ENCODE measurements around the gene ANP32A.

- TF ChIP-seq, protein P1, sequence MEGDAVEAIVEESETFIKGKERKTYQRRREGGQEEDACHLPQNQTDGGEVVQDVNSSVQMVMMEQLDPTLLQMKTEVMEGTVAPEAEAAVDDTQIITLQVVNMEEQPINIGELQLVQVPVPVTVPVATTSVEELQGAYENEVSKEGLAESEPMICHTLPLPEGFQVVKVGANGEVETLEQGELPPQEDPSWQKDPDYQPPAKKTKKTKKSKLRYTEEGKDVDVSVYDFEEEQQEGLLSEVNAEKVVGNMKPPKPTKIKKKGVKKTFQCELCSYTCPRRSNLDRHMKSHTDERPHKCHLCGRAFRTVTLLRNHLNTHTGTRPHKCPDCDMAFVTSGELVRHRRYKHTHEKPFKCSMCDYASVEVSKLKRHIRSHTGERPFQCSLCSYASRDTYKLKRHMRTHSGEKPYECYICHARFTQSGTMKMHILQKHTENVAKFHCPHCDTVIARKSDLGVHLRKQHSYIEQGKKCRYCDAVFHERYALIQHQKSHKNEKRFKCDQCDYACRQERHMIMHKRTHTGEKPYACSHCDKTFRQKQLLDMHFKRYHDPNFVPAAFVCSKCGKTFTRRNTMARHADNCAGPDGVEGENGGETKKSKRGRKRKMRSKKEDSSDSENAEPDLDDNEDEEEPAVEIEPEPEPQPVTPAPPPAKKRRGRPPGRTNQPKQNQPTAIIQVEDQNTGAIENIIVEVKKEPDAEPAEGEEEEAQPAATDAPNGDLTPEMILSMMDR (IDR thresholded peaks at IDR 0.05): no peak
- TF ChIP-seq JUN (CRISPR knock-in tag; IDR thresholded peaks at IDR 0.05) (no peak), RELA (CRISPR knock-in tag; IDR thresholded peaks at IDR 0.05; ENCODE audit: borderline replicate concordance) (no peak), MAX (CRISPR knock-in tag; IDR thresholded peaks at IDR 0.05) (no peak), SMAD4 (CRISPR knock-in tag; IDR thresholded peaks at IDR 0.05) (no peak), E2F4 (CRISPR knock-in tag; IDR thresholded peaks at IDR 0.05; ENCODE audit: borderline replicate concordance, low read depth) (no peak)
- TF ChIP-seq, protein P2, sequence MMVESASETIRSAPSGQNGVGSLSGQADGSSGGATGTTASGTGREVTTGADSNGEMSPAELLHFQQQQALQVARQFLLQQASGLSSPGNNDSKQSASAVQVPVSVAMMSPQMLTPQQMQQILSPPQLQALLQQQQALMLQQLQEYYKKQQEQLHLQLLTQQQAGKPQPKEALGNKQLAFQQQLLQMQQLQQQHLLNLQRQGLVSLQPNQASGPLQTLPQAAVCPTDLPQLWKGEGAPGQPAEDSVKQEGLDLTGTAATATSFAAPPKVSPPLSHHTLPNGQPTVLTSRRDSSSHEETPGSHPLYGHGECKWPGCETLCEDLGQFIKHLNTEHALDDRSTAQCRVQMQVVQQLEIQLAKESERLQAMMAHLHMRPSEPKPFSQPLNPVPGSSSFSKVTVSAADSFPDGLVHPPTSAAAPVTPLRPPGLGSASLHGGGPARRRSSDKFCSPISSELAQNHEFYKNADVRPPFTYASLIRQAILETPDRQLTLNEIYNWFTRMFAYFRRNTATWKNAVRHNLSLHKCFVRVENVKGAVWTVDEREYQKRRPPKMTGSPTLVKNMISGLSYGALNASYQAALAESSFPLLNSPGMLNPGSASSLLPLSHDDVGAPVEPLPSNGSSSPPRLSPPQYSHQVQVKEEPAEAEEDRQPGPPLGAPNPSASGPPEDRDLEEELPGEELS (CRISPR knock-in tag; IDR thresholded peaks at IDR 0.05): no peak
- TF ChIP-seq, protein P3, sequence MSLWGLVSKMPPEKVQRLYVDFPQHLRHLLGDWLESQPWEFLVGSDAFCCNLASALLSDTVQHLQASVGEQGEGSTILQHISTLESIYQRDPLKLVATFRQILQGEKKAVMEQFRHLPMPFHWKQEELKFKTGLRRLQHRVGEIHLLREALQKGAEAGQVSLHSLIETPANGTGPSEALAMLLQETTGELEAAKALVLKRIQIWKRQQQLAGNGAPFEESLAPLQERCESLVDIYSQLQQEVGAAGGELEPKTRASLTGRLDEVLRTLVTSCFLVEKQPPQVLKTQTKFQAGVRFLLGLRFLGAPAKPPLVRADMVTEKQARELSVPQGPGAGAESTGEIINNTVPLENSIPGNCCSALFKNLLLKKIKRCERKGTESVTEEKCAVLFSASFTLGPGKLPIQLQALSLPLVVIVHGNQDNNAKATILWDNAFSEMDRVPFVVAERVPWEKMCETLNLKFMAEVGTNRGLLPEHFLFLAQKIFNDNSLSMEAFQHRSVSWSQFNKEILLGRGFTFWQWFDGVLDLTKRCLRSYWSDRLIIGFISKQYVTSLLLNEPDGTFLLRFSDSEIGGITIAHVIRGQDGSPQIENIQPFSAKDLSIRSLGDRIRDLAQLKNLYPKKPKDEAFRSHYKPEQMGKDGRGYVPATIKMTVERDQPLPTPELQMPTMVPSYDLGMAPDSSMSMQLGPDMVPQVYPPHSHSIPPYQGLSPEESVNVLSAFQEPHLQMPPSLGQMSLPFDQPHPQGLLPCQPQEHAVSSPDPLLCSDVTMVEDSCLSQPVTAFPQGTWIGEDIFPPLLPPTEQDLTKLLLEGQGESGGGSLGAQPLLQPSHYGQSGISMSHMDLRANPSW (CRISPR knock-in tag; conservative IDR thresholded peaks at IDR 0.05; ENCODE audit: low read depth): no peak
- TF ChIP-seq, protein P4, sequence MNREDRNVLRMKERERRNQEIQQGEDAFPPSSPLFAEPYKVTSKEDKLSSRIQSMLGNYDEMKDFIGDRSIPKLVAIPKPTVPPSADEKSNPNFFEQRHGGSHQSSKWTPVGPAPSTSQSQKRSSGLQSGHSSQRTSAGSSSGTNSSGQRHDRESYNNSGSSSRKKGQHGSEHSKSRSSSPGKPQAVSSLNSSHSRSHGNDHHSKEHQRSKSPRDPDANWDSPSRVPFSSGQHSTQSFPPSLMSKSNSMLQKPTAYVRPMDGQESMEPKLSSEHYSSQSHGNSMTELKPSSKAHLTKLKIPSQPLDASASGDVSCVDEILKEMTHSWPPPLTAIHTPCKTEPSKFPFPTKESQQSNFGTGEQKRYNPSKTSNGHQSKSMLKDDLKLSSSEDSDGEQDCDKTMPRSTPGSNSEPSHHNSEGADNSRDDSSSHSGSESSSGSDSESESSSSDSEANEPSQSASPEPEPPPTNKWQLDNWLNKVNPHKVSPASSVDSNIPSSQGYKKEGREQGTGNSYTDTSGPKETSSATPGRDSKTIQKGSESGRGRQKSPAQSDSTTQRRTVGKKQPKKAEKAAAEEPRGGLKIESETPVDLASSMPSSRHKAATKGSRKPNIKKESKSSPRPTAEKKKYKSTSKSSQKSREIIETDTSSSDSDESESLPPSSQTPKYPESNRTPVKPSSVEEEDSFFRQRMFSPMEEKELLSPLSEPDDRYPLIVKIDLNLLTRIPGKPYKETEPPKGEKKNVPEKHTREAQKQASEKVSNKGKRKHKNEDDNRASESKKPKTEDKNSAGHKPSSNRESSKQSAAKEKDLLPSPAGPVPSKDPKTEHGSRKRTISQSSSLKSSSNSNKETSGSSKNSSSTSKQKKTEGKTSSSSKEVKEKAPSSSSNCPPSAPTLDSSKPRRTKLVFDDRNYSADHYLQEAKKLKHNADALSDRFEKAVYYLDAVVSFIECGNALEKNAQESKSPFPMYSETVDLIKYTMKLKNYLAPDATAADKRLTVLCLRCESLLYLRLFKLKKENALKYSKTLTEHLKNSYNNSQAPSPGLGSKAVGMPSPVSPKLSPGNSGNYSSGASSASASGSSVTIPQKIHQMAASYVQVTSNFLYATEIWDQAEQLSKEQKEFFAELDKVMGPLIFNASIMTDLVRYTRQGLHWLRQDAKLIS (CRISPR knock-in tag; IDR thresholded peaks at IDR 0.05; ENCODE audit: borderline replicate concordance): no peak
- TF ChIP-seq, protein P5, sequence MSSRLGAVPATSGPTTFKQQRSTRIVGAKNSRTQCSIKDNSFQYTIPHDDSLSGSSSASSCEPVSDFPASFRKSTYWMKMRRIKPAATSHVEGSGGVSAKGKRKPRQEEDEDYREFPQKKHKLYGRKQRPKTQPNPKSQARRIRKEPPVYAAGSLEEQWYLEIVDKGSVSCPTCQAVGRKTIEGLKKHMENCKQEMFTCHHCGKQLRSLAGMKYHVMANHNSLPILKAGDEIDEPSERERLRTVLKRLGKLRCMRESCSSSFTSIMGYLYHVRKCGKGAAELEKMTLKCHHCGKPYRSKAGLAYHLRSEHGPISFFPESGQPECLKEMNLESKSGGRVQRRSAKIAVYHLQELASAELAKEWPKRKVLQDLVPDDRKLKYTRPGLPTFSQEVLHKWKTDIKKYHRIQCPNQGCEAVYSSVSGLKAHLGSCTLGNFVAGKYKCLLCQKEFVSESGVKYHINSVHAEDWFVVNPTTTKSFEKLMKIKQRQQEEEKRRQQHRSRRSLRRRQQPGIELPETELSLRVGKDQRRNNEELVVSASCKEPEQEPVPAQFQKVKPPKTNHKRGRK (CRISPR knock-in tag; IDR thresholded peaks at IDR 0.05; ENCODE audit: borderline replicate concordance): no peak
Observed at GRCh38 chr15:68776477-68777270, 44.0 kb downstream of the ANP32A start.
